Measurements from ENCODE around the gene MIPEP.
"Not testable (repeated sequence)": the region's sequence is repeated elsewhere in the genome, so short reads cannot be mapped to it uniquely, and the experiment has no call there.

Gene MIPEP

GRCh38 chr13:23889615-23890607, 711 bp upstream of the MIPEP start:
- DNase-seq (ENCODE audit: low read depth in 2 of 2) = no peak

GRCh38 chr13:23884361-23884760, 4.8 kb downstream of the MIPEP start:
- DNase-seq (ENCODE audit: low read depth in 2 of 2) = not testable (repeated sequence)

- no peak for DNase-seq (ENCODE audit: low read depth in 2 of 2)
Measured at GRCh38 chr13:23883255-23883654, 5.9 kb downstream of the MIPEP start.

GRCh38 chr13:23881402-23881800, 7.8 kb downstream of the MIPEP start:
- not testable (repeated sequence) for DNase-seq (ENCODE audit: low read depth in 2 of 2)

- not testable (repeated sequence) for DNase-seq (ENCODE audit: low read depth in 2 of 2)
Measured at GRCh38 chr13:23880493-23881401, 8.5 kb downstream of the MIPEP start.

- no peak for DNase-seq (ENCODE audit: low read depth in 2 of 2)
Measured at GRCh38 chr13:23877286-23877685, 11.9 kb downstream of the MIPEP start.

- no peak for DNase-seq (ENCODE audit: low read depth in 2 of 2)
Measured at GRCh38 chr13:23876265-23876664, 12.9 kb downstream of the MIPEP start.

- DNase-seq (ENCODE audit: low read depth in 2 of 2) = no peak
Measured at GRCh38 chr13:23871616-23872220, 17.5 kb downstream of the MIPEP start.

GRCh38 chr13:23870356-23871140, 18.7 kb downstream of the MIPEP start:
- no peak for DNase-seq (ENCODE audit: low read depth in 2 of 2)

GRCh38 chr13:23868521-23868920, 20.7 kb downstream of the MIPEP start:
- DNase-seq (ENCODE audit: low read depth in 2 of 2) = no peak

GRCh38 chr13:23867027-23867491, 22.1 kb downstream of the MIPEP start:
- DNase-seq (ENCODE audit: low read depth in 2 of 2) = no peak

GRCh38 chr13:23866420-23867026, 22.7 kb downstream of the MIPEP start:
- DNase-seq (ENCODE audit: low read depth in 2 of 2) = no peak

GRCh38 chr13:23865906-23866305, 23.3 kb downstream of the MIPEP start:
- DNase-seq (ENCODE audit: low read depth in 2 of 2) = no peak

GRCh38 chr13:23865026-23865425, 24.2 kb downstream of the MIPEP start:
- no peak for DNase-seq (ENCODE audit: low read depth in 2 of 2)

GRCh38 chr13:23861310-23861709, 27.9 kb downstream of the MIPEP start:
- DNase-seq (ENCODE audit: low read depth in 2 of 2) = no peak

GRCh38 chr13:23859904-23860303, 29.3 kb downstream of the MIPEP start:
- no peak for DNase-seq (ENCODE audit: low read depth in 2 of 2)

GRCh38 chr13:23859455-23859854, 29.7 kb downstream of the MIPEP start:
- no peak for DNase-seq (ENCODE audit: low read depth in 2 of 2)

GRCh38 chr13:23858546-23858945, 30.7 kb downstream of the MIPEP start:
- no peak for DNase-seq (ENCODE audit: low read depth in 2 of 2)

- DNase-seq (ENCODE audit: low read depth in 2 of 2) = no peak
Measured at GRCh38 chr13:23856008-23856750, 33.0 kb downstream of the MIPEP start.

GRCh38 chr13:23855360-23855759, 33.8 kb downstream of the MIPEP start:
- no peak for DNase-seq (ENCODE audit: low read depth in 2 of 2)
